Measurements from ENCODE around the gene SCAPER. TPM values are rescaled to one million over a fixed set of nuclear protein-coding genes. Genes with fewer than 3 reads are reported as not detected.

Gene SCAPER
- total RNA-seq, 1 experiment from 2014 or later = 10.3 TPM

DNA sequence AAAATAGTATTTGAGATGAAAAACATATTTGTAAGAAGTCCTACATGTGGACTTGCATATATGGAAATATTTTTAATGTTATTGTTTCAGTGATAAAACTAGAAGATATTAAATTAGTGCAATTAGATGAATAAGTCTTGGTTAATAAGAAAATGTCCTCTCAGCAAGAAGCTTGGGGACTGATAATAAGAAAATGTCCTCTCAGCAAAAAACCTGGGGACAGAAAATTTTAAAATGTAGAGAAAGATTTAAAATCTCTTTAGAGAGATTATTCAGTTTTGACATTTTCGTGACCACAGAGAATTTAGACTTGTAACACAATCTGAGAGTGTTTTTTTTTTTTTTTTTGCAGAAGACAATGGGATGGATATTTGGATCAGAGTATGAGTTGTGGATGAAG, 412.6 kb downstream of the SCAPER start:
- TF ChIP-seq CREB1 (CRISPR knock-in tag; IDR thresholded peaks at IDR 0.05) = no peak
- no peak for TF ChIP-seq SMAD3 (CRISPR knock-in tag; IDR thresholded peaks at IDR 0.05; ENCODE audit: borderline replicate concordance)
- no peak for TF ChIP-seq HMGA2 (CRISPR knock-in tag; IDR thresholded peaks at IDR 0.05)
- TF ChIP-seq ESRRA (CRISPR knock-in tag; IDR thresholded peaks at IDR 0.05; ENCODE audit: borderline replicate concordance) = no peak
- TF ChIP-seq, protein P1, sequence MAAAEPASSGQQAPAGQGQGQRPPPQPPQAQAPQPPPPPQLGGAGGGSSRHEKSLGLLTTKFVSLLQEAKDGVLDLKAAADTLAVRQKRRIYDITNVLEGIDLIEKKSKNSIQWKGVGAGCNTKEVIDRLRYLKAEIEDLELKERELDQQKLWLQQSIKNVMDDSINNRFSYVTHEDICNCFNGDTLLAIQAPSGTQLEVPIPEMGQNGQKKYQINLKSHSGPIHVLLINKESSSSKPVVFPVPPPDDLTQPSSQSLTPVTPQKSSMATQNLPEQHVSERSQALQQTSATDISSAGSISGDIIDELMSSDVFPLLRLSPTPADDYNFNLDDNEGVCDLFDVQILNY (CRISPR knock-in tag; IDR thresholded peaks at IDR 0.05) = no peak
- TF ChIP-seq AFF4 (CRISPR knock-in tag; IDR thresholded peaks at IDR 0.05; ENCODE audit: borderline replicate concordance) = no peak
- TF ChIP-seq, protein P2, sequence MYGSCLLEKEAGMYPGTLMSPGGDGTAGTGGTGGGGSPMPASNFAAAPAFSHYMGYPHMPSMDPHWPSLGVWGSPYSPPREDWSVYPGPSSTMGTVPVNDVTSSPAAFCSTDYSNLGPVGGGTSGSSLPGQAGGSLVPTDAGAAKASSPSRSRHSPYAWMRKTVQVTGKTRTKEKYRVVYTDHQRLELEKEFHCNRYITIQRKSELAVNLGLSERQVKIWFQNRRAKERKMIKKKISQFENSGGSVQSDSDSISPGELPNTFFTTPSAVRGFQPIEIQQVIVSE (CRISPR knock-in tag; IDR thresholded peaks at IDR 0.05; ENCODE audit: borderline replicate concordance) = no peak
- TF ChIP-seq, protein P3, sequence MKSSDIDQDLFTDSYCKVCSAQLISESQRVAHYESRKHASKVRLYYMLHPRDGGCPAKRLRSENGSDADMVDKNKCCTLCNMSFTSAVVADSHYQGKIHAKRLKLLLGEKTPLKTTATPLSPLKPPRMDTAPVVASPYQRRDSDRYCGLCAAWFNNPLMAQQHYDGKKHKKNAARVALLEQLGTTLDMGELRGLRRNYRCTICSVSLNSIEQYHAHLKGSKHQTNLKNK (CRISPR knock-in tag; IDR thresholded peaks at IDR 0.05) = no peak
- TF ChIP-seq FOXP1 (CRISPR knock-in tag; IDR thresholded peaks at IDR 0.05; ENCODE audit: borderline replicate concordance) = no peak
- no peak for TF ChIP-seq PREB (CRISPR knock-in tag; IDR thresholded peaks at IDR 0.05; ENCODE audit: borderline replicate concordance)
- no peak for TF ChIP-seq MXD4 (CRISPR knock-in tag; IDR thresholded peaks at IDR 0.05; ENCODE audit: borderline replicate concordance)
- TF ChIP-seq, protein P4, sequence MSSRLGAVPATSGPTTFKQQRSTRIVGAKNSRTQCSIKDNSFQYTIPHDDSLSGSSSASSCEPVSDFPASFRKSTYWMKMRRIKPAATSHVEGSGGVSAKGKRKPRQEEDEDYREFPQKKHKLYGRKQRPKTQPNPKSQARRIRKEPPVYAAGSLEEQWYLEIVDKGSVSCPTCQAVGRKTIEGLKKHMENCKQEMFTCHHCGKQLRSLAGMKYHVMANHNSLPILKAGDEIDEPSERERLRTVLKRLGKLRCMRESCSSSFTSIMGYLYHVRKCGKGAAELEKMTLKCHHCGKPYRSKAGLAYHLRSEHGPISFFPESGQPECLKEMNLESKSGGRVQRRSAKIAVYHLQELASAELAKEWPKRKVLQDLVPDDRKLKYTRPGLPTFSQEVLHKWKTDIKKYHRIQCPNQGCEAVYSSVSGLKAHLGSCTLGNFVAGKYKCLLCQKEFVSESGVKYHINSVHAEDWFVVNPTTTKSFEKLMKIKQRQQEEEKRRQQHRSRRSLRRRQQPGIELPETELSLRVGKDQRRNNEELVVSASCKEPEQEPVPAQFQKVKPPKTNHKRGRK (CRISPR knock-in tag; IDR thresholded peaks at IDR 0.05; ENCODE audit: borderline replicate concordance) = no peak
- TF ChIP-seq ZNF416 (CRISPR knock-in tag; IDR thresholded peaks at IDR 0.05) = no peak
- TF ChIP-seq PRRX2 (CRISPR knock-in tag; IDR thresholded peaks at IDR 0.05) = no peak
- ChIA-PET POLR2A (no interaction called here), CTCF (interaction anchor here (0.5 kb wide), 1 partner anchor 286 kb away, joined by 5 read pairs; no protein-coding TSS in a partner anchor)
- H3K27me3 Mint-ChIP-seq (ENCODE audit: low read depth) = no peaks in the 10 kb centered on the region
- no peak for ATAC-seq
- no peak overlapping the region for H3K4me3 Mint-ChIP-seq
- peaks cover 4% of the 10 kb centered on the region for H3K9me3 Mint-ChIP-seq
- no peaks in the 10 kb centered on the region; the same call in 1 of the 2 replicates for H3K36me3 Mint-ChIP-seq
- no peak overlapping the region for H3K27ac Mint-ChIP-seq
- no peak for DNase-seq (ENCODE audit: low spot score)
- H3K4me1 Mint-ChIP-seq = peaks cover 11% of the 10 kb centered on the region

DNA sequence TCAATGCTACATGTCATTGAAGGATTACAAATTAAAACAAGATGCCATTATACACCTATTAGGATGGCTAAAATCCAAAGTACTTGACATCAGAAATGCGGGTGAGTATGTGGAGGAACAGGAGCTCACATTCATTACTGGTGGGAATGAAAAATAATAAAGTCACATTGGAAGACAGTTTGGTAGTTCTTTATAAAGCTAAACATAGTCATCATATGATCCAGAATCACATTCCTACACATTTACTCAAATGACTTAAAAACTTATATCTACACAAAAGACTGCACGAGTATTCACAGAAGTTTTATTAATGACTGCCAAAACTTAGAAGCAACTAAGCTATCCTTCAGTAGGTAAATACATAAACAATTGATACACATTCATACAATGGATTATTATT, 421.4 kb downstream of the SCAPER start:
- DNase-seq (ENCODE audit: low spot score) = no peak
- Mint-ChIP-seq H3K4me3 (no peak overlapping the region), H3K27me3 (ENCODE audit: low read depth) (no peaks in the 10 kb centered on the region), H3K27ac (no peak overlapping the region), H3K4me1 (peaks cover 4% of the 10 kb centered on the region), H3K36me3 (no peaks in the 10 kb centered on the region), H3K9me3 (peaks cover 6% of the 10 kb centered on the region)
- ChIA-PET CTCF (no interaction called here), POLR2A (no interaction called here)
- ATAC-seq = no peak
- no peak for TF ChIP-seq ETV6 (CRISPR knock-in tag; IDR thresholded peaks at IDR 0.05)
- no peak for TF ChIP-seq HMGA2 (CRISPR knock-in tag; IDR thresholded peaks at IDR 0.05)
- TF ChIP-seq NFATC4 (CRISPR knock-in tag; IDR thresholded peaks at IDR 0.05) = no peak
- TF ChIP-seq ATF1 (CRISPR knock-in tag; IDR thresholded peaks at IDR 0.05) = no peak

Measured in WTC11 (cell line).